Omental fat pad (tissue), 4 donors: ENCODE results near the gene IMPA2. TPM values are rescaled to one million over a fixed set of nuclear protein-coding genes. Genes with fewer than 3 reads are reported as not detected.
"Not testable (repeated sequence)": the region's sequence is repeated elsewhere in the genome, so short reads cannot be mapped to it uniquely, and the experiment has no call there.

Experiments
- ATAC-seq: fragments of 150-250 bp; one replicate; pipeline ENCODE4 v1.9.1; 2016; ENCODE audit warnings: mild to moderate bottlenecking, moderate library complexity; ENCODE audit not compliant: low FRiP score
- DNase-seq: peaks from one replicate; pipeline ENCODE4 v3.0.0-alpha.2; 2019; ENCODE audit warnings: low spot score
- total RNA-seq, 4 donors: library from RNA; depleted of rRNA; stranded (reverse); fragments of >200 nt; gene quantifications; one replicate each; pipeline ENCODE4 v1.1.0, GENCODE V29; 2016
- TF ChIP-seq, protein P1 (sequence below), 3 donors: fragments of 450-650 bp; IDR thresholded peaks; one replicate each; pipeline ENCODE4 v1.5.1; 2016 to 2017; ENCODE audit warnings: antibody characterized with exemption in 3 of 3, mild to moderate bottlenecking in 3 of 3, moderate library complexity in 2 of 3

IMPA2 gene
- total RNA-seq, 4 donors from 2014 or later = 18.7 to 31.6 (median 27.7) TPM

DNA sequence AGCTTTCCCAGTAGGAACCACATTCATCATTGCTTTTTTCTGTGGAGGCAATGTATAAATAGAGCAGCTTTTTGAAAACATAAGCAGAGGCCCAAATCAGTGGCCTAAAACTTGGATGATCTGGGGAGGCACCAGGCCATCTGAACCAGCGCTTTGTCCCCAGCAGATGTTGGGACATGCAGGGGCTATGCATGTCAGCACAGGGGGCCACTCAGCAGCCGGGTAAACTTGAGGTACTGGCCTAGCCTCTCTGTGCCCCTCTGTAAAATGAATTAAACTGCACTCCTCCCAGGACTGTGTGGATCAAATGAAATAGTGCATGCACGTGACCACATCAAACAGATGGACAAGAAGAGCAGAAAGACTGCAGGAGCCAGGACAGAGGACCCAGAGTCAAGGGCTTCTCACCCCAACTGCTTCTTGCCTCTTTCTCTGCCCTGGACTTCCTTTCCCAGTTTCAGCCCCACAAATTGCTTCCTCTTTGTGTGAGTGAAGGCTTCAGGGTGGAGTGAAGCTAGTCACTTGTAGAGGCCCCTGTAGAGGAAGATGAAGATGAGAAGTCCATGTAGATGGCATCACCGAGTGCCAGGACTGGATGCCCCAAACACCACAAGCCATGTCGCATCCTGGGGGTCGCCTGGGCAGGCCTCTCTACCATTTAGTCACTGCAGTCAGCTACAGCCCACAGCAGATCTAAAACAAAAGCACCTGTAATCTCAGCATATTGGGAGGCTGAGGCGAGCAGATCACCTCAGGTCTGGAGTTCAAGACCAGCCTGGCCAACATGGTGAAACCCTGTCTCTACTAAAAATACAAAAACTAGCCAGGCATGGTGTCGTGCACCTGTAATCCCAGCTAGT lies 53.2 kb downstream of the IMPA2 start:
- TF ChIP-seq, protein P1, sequence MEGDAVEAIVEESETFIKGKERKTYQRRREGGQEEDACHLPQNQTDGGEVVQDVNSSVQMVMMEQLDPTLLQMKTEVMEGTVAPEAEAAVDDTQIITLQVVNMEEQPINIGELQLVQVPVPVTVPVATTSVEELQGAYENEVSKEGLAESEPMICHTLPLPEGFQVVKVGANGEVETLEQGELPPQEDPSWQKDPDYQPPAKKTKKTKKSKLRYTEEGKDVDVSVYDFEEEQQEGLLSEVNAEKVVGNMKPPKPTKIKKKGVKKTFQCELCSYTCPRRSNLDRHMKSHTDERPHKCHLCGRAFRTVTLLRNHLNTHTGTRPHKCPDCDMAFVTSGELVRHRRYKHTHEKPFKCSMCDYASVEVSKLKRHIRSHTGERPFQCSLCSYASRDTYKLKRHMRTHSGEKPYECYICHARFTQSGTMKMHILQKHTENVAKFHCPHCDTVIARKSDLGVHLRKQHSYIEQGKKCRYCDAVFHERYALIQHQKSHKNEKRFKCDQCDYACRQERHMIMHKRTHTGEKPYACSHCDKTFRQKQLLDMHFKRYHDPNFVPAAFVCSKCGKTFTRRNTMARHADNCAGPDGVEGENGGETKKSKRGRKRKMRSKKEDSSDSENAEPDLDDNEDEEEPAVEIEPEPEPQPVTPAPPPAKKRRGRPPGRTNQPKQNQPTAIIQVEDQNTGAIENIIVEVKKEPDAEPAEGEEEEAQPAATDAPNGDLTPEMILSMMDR (IDR thresholded peaks at IDR 0.05) = no peak
- ATAC-seq (no peak), DNase-seq (no peak)

GRCh38 chr18:12035481-12035880 lies 54.2 kb downstream of the IMPA2 start:
- no peak for DNase-seq
- ATAC-seq = no peak
- TF ChIP-seq, protein P1 (IDR thresholded peaks at IDR 0.05) = no peak

DNA sequence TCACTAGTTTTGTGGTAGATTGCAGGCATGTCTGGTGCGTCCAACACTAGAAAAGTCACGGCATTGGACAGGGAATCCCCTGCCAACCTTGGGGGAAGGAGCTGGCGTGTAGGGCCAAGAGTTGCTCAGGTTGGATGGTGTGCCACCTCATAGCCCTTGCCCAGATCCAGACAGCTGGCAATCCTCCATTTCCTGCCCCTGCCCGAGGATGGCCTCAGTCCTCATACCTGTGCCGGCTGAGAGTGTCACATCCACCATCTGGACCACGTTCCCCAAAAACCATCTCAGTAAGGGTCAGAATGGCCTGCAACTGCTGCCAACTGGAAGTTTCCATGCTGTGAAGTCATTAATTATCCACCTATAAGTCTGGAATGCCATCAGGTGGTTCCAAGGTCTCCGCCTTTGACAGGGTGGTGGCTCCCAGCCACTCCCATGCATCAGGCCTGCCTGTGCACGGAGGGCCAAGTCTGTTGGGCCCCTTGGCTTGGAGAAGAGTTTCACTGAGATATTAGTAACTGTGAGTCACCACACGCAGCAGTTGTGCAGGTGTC lies 55.0 kb downstream of the IMPA2 start:
- ATAC-seq = no peak
- DNase-seq = no peak
- TF ChIP-seq, protein P1 (IDR thresholded peaks at IDR 0.05) = no peak

DNA sequence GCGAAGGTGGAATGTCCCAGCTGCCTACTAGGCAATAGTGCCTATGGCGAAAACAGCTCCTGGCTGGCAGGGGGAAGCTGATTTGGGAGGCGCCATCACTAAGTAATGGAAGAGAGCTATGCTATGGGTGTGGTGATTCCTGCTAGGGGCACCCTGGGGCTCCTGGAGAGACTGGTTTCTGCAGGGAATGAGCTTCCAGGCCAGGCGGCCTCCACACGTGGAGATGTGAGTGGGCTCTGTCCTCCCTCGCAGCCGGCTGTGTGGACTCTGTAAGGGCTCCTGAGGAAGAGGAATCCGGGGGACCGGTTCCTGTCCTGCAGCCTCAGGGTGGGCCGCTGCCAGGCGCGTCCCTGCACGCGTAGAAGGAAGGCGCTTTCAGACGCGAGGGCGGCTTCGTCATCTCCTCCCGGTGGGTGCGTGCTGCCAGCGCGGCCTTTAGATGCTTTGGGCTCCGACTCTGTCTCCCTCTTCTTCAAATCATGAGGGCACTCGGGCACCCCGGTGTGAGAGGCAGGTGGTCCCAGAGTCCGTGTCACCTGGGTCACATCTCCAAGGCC lies 56.9 kb downstream of the IMPA2 start:
- no peak for DNase-seq
- peak; percentile 73 for ATAC-seq
- TF ChIP-seq, protein P1 (IDR thresholded peaks at IDR 0.05) = no peak

DNA sequence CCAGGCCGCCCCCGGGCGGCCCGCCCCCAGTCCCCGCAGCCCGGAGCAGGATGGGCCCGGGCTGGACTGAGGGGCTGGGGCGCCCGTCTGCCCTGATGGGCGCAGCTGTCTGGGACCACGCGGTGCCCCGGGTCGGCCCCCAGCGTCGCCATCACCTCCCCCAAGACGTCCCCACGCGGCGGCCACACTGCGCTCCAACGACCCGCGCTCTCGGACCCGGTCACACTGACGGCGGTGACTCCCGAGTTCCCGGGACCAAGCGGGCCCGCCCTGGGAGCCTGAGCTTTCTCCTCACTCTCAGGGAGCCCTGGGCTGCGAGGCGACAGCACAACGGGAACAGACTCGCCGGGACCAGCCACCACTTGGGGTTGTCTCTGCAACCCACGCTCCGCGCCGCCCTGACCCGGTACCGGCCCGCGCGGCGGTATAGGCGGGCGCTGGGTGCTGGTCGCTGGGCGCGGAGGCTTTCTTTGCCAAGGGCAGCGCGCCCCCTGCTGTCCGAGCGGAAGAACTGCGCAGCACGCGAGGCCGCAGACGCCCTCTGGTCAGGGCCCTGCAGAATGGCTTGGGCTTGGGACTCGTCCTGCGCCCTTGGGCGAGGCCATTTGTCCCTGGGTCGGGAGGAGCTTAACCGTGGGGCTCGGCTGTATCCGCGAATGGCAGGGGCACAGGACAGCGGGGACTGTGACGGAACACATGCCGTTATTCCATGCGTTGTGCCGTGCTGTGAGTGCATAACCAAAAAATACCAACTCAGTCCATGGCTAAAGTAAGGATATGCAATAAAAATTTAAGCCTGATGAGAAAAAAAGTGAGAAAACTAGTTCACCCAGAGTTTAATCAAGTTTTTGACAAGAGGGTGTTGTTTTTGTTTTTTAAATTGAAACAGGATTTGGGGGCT lies 57.6 kb downstream of the IMPA2 start:
- TF ChIP-seq, protein P1 (IDR thresholded peaks at IDR 0.05) = peak in 1 of 3 donors; percentile 95
- DNase-seq = peak; percentile 76
- ATAC-seq = peak; percentile 93

GRCh38 chr18:12039540-12039930 lies 58.2 kb downstream of the IMPA2 start:
- ATAC-seq, DNase-seq: not testable (repeated sequence)

DNA sequence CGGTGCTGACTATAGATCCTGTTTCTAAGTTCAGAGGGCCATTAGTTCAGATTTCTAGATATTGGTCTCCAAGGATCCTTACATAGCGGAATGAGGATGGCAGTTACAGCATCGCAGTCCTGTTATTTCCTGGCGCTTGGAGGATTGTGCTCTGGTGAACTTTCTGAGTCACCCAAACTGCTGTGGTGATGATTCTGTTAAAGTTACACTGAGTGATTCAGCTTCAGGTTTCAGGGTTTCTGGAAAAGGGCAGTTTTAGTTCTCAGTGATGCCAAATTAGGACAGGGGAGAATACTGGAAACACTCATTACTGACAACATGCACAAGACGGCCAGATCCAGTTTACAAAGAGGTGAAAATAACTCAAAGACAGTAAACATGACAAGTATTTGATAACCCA lies 60.3 kb downstream of the IMPA2 start:
- TF ChIP-seq, protein P1 (IDR thresholded peaks at IDR 0.05) = no peak
- ATAC-seq = no peak
- DNase-seq = no peak
